ENCODE measurements around the gene ITGB6.
"Not testable (repeated sequence)": the region's sequence is repeated elsewhere in the genome, so short reads cannot be mapped to it uniquely, and the experiment has no call there.

GRCh38 chr2:160180690-160181089 is 19.4 kb downstream of the ITGB6 start:
- TF ChIP-seq CTCF, EZH2 (IDR thresholded peaks at IDR 0.05): not testable (repeated sequence)

All from neural progenitor cell (in vitro differentiated cells).